Smooth muscle cell of bladder (primary cell): ENCODE measurements around the gene CST1. TPM values are rescaled to one million over a fixed set of nuclear protein-coding genes. Genes with fewer than 3 reads are reported as not detected.

Experiments
- total RNA-seq: library from RNA; depleted of rRNA; stranded (reverse); fragments of >200 nt; gene quantifications from 2 replicates; pipeline ENCODE4 v1.2.3, GENCODE V29; 2014

Gene CST1
- 0.28 TPM in 1 of 2 replicates, not detected in the other for total RNA-seq

GRCh38 chr20:23750786-23751185, at the start of gene CST1:
CST1 (minus strand) TSS chr20:23750935; CDS start chr20:23750866, 69 bp downstream.

Other genes with a start within 250 kb of the CST1 start
- not detected in 2 replicates for gene CST9L, start 182.5 kb downstream of the CST1 start, total RNA-seq
- not detected in 2 replicates for gene CST9, start 145.0 kb downstream of the CST1 start, total RNA-seq
- 114 and 136 TPM in 2 replicates for gene CST3, start 113.0 kb downstream of the CST1 start, total RNA-seq
- gene CST4, start 61.9 kb downstream of the CST1 start, total RNA-seq, result 0.43 TPM in 1 of 2 replicates, not detected in the other
- gene CST2, start 75.8 kb upstream of the CST1 start, total RNA-seq, result 0.55 and 0.71 TPM in 2 replicates
- gene CST5, start 128.8 kb upstream of the CST1 start, total RNA-seq, result not detected in 2 replicates
- not detected in 2 replicates for gene GGTLC1, start 237.8 kb upstream of the CST1 start, total RNA-seq